ENCODE measurements around the gene HSPBP1. TPM values are rescaled to one million over a fixed set of nuclear protein-coding genes. Genes with fewer than 3 reads are reported as not detected.

The HSPBP1 gene
- total RNA-seq, 5 donors from 2014 or later (not counting 1 experiment from before 2014, with no cell fraction given) = 16.8 to 27.6 (median 24.7) TPM

DNA sequence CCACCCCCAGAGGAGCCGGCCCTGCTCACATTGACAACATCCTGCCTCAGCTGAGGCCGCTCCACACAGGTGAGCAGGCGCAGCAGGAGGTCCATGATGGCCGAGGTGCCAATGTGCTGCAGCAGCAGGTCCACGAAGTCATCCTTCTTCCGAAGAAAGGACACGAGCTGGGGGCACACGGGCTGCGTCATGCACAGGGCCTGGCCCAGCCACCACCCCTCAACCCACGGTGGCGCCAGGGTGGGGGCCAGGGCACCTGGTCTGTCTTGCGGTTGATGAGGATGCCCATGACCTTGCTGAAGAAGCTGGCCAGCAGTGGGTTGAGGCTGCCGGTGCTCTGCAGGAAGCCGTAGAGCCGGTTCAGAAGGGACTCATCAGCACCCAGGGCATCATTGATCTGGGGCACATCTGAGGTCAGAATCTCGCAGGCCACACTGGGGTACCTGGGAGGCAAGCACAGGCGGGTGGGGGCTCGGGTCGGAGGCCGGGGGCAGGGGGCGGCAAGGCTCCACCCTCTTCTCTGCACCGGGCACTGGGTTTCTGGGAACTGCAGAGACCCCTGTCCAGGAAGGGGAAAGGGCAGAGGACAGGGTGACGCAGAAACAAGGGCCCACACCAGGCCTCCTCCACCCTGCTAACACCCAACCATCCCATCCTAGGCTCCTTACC is 34.5 kb downstream of the HSPBP1 start:
- ATAC-seq (replicated peaks in 1 of 4) (no peak), DNase-seq (no peak)
- Mint-ChIP-seq H3K27me3 (no peaks in the 10 kb centered on the region), H3K4me1 (peaks cover 11 to 26% (median 23%) of the 10 kb centered on the region in 3 donors), H3K4me3 (no peak overlapping the region), H3K36me3 (peaks cover 19% of the 10 kb centered on the region), H3K27ac (no peak overlapping the region), H3K9me3 (no peaks in the 10 kb centered on the region)
- Histone ChIP-seq H3K4me1 (ENCODE audit: control insufficient read depth in 1 of 2, extremely low read depth in 1 of 2, insufficient read depth in 2 of 2, low read length in 2 of 2) (peaks cover 1 to 33% of the 10 kb centered on the region in 2 experiments), H3K36me3 (ENCODE audit: control insufficient read depth in 2 of 2, extremely low read depth in 1 of 2, insufficient read depth in 1 of 2, low read length in 1 of 2) (peaks cover 33 to 89% of the 10 kb centered on the region in 2 donors), H3K27ac (ENCODE audit: low read length) (no peak overlapping the region), H3K4me3 (ENCODE audit: control insufficient read depth in 1 of 2, extremely low read depth in 1 of 2, low read length in 1 of 2) (no peak overlapping the region), H3K27me3 (replicated peaks in 1 of 2; ENCODE audit: control insufficient read depth in 2 of 2, extremely low read depth in 1 of 2, insufficient read depth in 2 of 2, low read length in 1 of 2) (no peaks in the 10 kb centered on the region), H3K9me3 (no peaks in the 10 kb centered on the region)
- WGBS (ENCODE audit: insufficient coverage) = 96% methylated on average over 15 of the region's 23 CpGs
- POLR2A ChIA-PET = no interaction called here
- CTCF ChIA-PET = no interaction called here

GRCh38 chr19:55244004-55244680 is 35.8 kb downstream of the HSPBP1 start:
- over 99% methylated on average over 10 of the region's 12 CpGs for WGBS (ENCODE audit: insufficient coverage)
- no peaks in the 10 kb centered on the region for H3K9me3 ChIP-seq
- Mint-ChIP-seq H3K36me3 (peaks cover 23% of the 10 kb centered on the region), H3K27me3 (no peaks in the 10 kb centered on the region), H3K27ac (no peak overlapping the region), H3K9me3 (no peaks in the 10 kb centered on the region), H3K4me3 (no peak overlapping the region), H3K4me1 (peaks cover 11 to 20% (median 19%) of the 10 kb centered on the region in 3 donors)
- H3K4me1 ChIP-seq (ENCODE audit: control insufficient read depth in 1 of 2, extremely low read depth in 1 of 2, insufficient read depth in 2 of 2, low read length in 2 of 2) = peaks cover 0 to 21% of the 10 kb centered on the region in 2 experiments
- CTCF ChIA-PET = interaction anchor here in 1 of 2 donors (0.6 kb wide), 1 partner anchor 81 kb away, joined by 3 read pairs; no protein-coding TSS in a partner anchor
- ATAC-seq (replicated peaks in 1 of 4) = no peak
- H3K27me3 ChIP-seq (replicated peaks in 1 of 2; ENCODE audit: control insufficient read depth in 2 of 2, extremely low read depth in 1 of 2, insufficient read depth in 2 of 2, low read length in 1 of 2) = no peaks in the 10 kb centered on the region
- DNase-seq = no peak
- H3K27ac ChIP-seq (ENCODE audit: low read length) = no peak overlapping the region
- H3K4me3 ChIP-seq (ENCODE audit: control insufficient read depth in 1 of 2, extremely low read depth in 1 of 2, low read length in 1 of 2) = no peak overlapping the region
- H3K36me3 ChIP-seq (ENCODE audit: control insufficient read depth in 2 of 2, extremely low read depth in 1 of 2, insufficient read depth in 1 of 2, low read length in 1 of 2) = peaks cover 34 to 94% of the 10 kb centered on the region in 2 donors
- POLR2A ChIA-PET = no interaction called here

DNA sequence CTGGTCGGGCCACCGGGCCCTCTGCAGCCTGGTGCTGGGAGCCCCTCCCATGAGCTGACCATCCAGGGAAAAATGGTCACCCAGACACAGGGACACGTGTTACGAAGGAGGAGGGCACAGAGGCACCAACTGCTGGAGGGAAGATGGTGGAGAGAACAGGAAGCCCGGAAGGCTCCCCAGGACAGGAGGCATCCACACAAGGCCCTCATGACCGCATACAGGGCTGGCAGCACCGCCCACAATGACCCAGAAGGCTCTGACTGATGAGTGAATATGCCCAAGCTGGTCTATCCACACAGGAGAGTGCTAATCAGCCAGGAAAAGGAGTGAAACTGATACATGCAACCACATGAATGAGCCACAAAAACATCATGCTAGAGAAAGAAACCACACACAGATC is 37.4 kb downstream of the HSPBP1 start:
- ATAC-seq (replicated peaks in 1 of 4) = no peak
- Histone ChIP-seq H3K4me3 (ENCODE audit: control insufficient read depth in 1 of 2, extremely low read depth in 1 of 2, low read length in 1 of 2) (no peak overlapping the region), H3K36me3 (ENCODE audit: control insufficient read depth in 2 of 2, extremely low read depth in 1 of 2, insufficient read depth in 1 of 2, low read length in 1 of 2) (peaks cover 30 to 96% of the 10 kb centered on the region in 2 donors), H3K4me1 (ENCODE audit: control insufficient read depth in 1 of 2, extremely low read depth in 1 of 2, insufficient read depth in 2 of 2, low read length in 2 of 2) (peaks cover 0 to 5% of the 10 kb centered on the region in 2 experiments), H3K27ac (ENCODE audit: low read length) (no peak overlapping the region), H3K27me3 (replicated peaks in 1 of 2; ENCODE audit: control insufficient read depth in 2 of 2, extremely low read depth in 1 of 2, insufficient read depth in 2 of 2, low read length in 1 of 2) (no peaks in the 10 kb centered on the region), H3K9me3 (no peaks in the 10 kb centered on the region)
- 99% methylated on average over 7 of the region's 7 CpGs for WGBS (ENCODE audit: insufficient coverage)
- Mint-ChIP-seq H3K4me3 (no peak overlapping the region), H3K4me1 (peaks cover 0 to 5% (median 4%) of the 10 kb centered on the region in 3 donors), H3K27me3 (no peaks in the 10 kb centered on the region), H3K27ac (no peak overlapping the region), H3K36me3 (peaks cover 27% of the 10 kb centered on the region), H3K9me3 (no peaks in the 10 kb centered on the region)
- DNase-seq = no peak
- POLR2A ChIA-PET = no interaction called here
- CTCF ChIA-PET = no interaction called here

GRCh38 chr19:55241935-55242464 is 37.9 kb downstream of the HSPBP1 start:
- ATAC-seq (replicated peaks in 1 of 4) = no peak
- Mint-ChIP-seq H3K36me3 (peaks cover 32% of the 10 kb centered on the region), H3K9me3 (no peaks in the 10 kb centered on the region), H3K27ac (no peak overlapping the region), H3K27me3 (no peaks in the 10 kb centered on the region), H3K4me1 (peaks cover 0 to 3% (median 2%) of the 10 kb centered on the region in 3 donors), H3K4me3 (no peak overlapping the region)
- no peak for DNase-seq
- 92% methylated on average over 16 of the region's 16 CpGs for WGBS (ENCODE audit: insufficient coverage)
- ChIA-PET POLR2A (no interaction called here), CTCF (no interaction called here)
- Histone ChIP-seq H3K36me3 (ENCODE audit: control insufficient read depth in 2 of 2, extremely low read depth in 1 of 2, insufficient read depth in 1 of 2, low read length in 1 of 2) (peaks cover 35 to 96% of the 10 kb centered on the region in 2 donors), H3K9me3 (no peaks in the 10 kb centered on the region), H3K4me3 (ENCODE audit: control insufficient read depth in 1 of 2, extremely low read depth in 1 of 2, low read length in 1 of 2) (no peak overlapping the region), H3K27ac (ENCODE audit: low read length) (no peak overlapping the region), H3K4me1 (ENCODE audit: control insufficient read depth in 1 of 2, extremely low read depth in 1 of 2, insufficient read depth in 2 of 2, low read length in 2 of 2) (no peaks in the 10 kb centered on the region), H3K27me3 (replicated peaks in 1 of 2; ENCODE audit: control insufficient read depth in 2 of 2, extremely low read depth in 1 of 2, insufficient read depth in 2 of 2, low read length in 1 of 2) (no peaks in the 10 kb centered on the region)

DNA sequence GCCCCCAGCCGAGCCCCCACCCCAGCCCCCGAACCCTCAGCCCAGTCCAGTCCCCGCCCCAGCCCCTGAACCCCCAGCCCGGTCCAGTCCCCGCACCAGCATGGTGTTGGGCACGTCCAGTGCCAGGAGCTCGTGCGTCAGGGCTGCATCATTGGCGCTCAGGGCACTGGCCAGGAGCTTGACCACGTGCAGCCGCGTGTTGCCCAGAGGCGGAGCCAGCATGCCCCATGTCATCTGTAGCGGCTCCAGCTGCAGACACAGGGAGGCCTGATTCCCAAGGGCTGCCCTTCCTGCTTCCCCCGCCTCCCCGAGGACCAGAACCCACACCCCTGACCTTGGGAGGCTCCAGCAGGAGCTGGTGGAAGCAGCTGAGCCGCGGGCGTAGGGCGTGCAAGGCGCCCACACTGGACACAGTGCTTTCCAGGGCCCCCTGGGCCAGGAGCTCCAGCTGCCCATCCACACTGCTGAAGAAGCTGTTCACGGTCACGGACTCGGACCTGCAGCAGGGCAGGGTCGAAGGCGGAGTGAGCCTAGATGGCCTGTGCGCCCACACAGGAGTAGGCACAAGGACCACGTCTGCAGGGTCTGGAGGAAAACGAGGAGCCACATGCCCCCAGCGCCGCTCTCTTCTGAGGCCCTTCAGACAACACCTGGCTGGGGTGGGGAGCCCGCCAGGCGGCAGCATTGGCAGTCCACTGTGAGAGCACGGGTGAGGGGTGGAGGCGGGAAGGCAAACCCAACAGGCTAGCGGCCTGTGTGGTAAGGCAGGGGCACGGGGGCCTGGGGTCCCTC is 38.6 kb downstream of the HSPBP1 start:
- ChIA-PET POLR2A (interaction anchor here in 1 of 2 donors (0.6 kb wide), 1 partner anchor 17 kb away, joined by 12 read pairs; no protein-coding TSS in a partner anchor), CTCF (no interaction called here)
- H3K9me3 ChIP-seq = no peaks in the 10 kb centered on the region
- Mint-ChIP-seq H3K9me3 (no peaks in the 10 kb centered on the region), H3K36me3 (peaks cover 37% of the 10 kb centered on the region), H3K4me1 (peaks cover 0 to 3% (median 2%) of the 10 kb centered on the region in 3 donors), H3K27me3 (no peaks in the 10 kb centered on the region), H3K27ac (no peak overlapping the region), H3K4me3 (no peak overlapping the region)
- H3K36me3 ChIP-seq (ENCODE audit: control insufficient read depth in 2 of 2, extremely low read depth in 1 of 2, insufficient read depth in 1 of 2, low read length in 1 of 2) = peaks cover 33 to 97% of the 10 kb centered on the region in 2 donors
- no peak overlapping the region for H3K27ac ChIP-seq (ENCODE audit: low read length)
- 97% methylated on average over 32 of the region's 37 CpGs for WGBS (ENCODE audit: insufficient coverage)
- H3K4me1 ChIP-seq (ENCODE audit: control insufficient read depth in 1 of 2, extremely low read depth in 1 of 2, insufficient read depth in 2 of 2, low read length in 2 of 2) = no peaks in the 10 kb centered on the region
- ATAC-seq (replicated peaks in 1 of 4) (no peak), DNase-seq (no peak)
- H3K27me3 ChIP-seq (replicated peaks in 1 of 2; ENCODE audit: control insufficient read depth in 2 of 2, extremely low read depth in 1 of 2, insufficient read depth in 2 of 2, low read length in 1 of 2) = no peaks in the 10 kb centered on the region
- no peak overlapping the region for H3K4me3 ChIP-seq (ENCODE audit: control insufficient read depth in 1 of 2, extremely low read depth in 1 of 2, low read length in 1 of 2)

DNA sequence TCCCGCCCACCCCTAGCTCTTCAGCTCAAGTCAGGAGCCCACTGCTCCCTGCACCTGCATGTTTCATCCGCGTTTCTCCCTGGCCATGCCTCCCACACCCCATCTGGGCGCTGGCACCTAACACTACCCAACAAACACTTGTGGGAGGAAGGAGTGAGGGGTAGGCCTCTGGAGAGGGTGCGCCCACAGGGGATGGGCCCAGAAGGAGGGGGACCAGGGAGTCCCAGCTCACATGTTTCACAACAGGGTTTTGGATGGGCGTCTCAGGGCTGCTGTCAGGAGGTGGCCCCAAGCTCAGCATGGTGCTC is 39.2 kb downstream of the HSPBP1 start:
- ChIA-PET POLR2A (no interaction called here), CTCF (no interaction called here)
- H3K9me3 Mint-ChIP-seq = no peaks in the 10 kb centered on the region
- no peak overlapping the region for H3K4me3 ChIP-seq (ENCODE audit: control insufficient read depth in 1 of 2, extremely low read depth in 1 of 2, low read length in 1 of 2)
- ATAC-seq (replicated peaks in 1 of 4) (no peak), DNase-seq (no peak)
- H3K9me3 ChIP-seq = no peaks in the 10 kb centered on the region
- no peak overlapping the region for H3K27ac Mint-ChIP-seq
- no peaks in the 10 kb centered on the region for H3K27me3 Mint-ChIP-seq
- H3K4me1 ChIP-seq (ENCODE audit: control insufficient read depth in 1 of 2, extremely low read depth in 1 of 2, insufficient read depth in 2 of 2, low read length in 2 of 2) = no peaks in the 10 kb centered on the region
- peaks cover 33 to 97% of the 10 kb centered on the region in 2 donors for H3K36me3 ChIP-seq (ENCODE audit: control insufficient read depth in 2 of 2, extremely low read depth in 1 of 2, insufficient read depth in 1 of 2, low read length in 1 of 2)
- H3K4me3 Mint-ChIP-seq = no peak overlapping the region
- no peaks in the 10 kb centered on the region for H3K27me3 ChIP-seq (replicated peaks in 1 of 2; ENCODE audit: control insufficient read depth in 2 of 2, extremely low read depth in 1 of 2, insufficient read depth in 2 of 2, low read length in 1 of 2)
- peaks cover 0 to 3% (median 2%) of the 10 kb centered on the region in 3 donors for H3K4me1 Mint-ChIP-seq
- H3K27ac ChIP-seq (ENCODE audit: low read length) = no peak overlapping the region
- WGBS (ENCODE audit: insufficient coverage) = 86% methylated on average over 2 of the region's 6 CpGs
- H3K36me3 Mint-ChIP-seq = peaks cover 40% of the 10 kb centered on the region
